ENCODE results near the gene MIOX. TPM values are rescaled to one million over a fixed set of nuclear protein-coding genes. Genes with fewer than 3 reads are reported as not detected.

Gene MIOX
- total RNA-seq, 1 experiment from 2014 or later, result 1.4 TPM

DNA sequence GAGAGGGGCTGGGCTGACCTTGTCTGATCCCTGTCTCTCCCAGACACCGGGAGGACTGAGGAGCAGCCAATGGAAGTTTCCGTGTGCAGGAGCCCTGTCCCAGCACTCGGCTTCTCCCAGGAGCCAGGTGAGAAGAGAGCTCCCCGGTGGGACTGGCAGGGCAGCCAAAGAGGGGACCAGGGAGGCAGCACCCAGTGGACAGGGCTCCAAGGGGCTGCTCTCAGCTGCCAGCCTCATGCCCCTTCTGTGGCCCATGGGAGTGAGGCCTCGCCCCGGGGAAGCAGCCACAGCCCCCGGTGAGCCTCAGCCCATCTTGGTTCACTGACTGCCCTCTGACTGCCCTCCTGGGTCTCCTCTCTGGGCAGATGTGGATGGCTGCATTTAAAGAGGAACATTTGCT is 31.9 kb downstream of the MIOX start:
- Mint-ChIP-seq H3K9me3 (no peaks in the 10 kb centered on the region), H3K36me3 (ENCODE audit: insufficient read depth in 1 of 3, low read depth in 3 of 3) (peaks cover 7 to 65% (median 45%) of the 10 kb centered on the region in 3 experiments), H3K27ac (no peak overlapping the region), H3K4me1 (no peaks in the 10 kb centered on the region), H3K4me3 (no peak overlapping the region), H3K27me3 (ENCODE audit: low read depth) (no peaks in the 10 kb centered on the region)
- Histone ChIP-seq H2BK15ac (ENCODE audit: low read depth, low read length) (no peak overlapping the region), H2AFZ (ENCODE audit: low read length) (no peak overlapping the region), H2BK20ac (ENCODE audit: low read depth, low read length, poor library complexity, severe bottlenecking) (no peak overlapping the region), H3K27me3 (ENCODE audit: insufficient read depth, low read length) (no peaks in the 10 kb centered on the region), H3K23me2 (ENCODE audit: insufficient read length, low read depth, low read length, poor library complexity, severe bottlenecking) (no peaks in the 10 kb centered on the region), H3K4me1 (ENCODE audit: insufficient read depth, low read length) (no peaks in the 10 kb centered on the region), H4K91ac (ENCODE audit: insufficient read length, low read depth, low read length) (no peak overlapping the region), H3K79me2 (ENCODE audit: insufficient read depth, low read length) (0 out of 2 replicates have a peak, but pooled peaks cover 2% of the 10 kb centered on the region), H2BK120ac (ENCODE audit: low read depth, low read length, poor library complexity, severe bottlenecking) (no peak overlapping the region), H3K79me1 (ENCODE audit: insufficient read depth, low read depth, low read length, poor library complexity, severe bottlenecking) (no peaks in the 10 kb centered on the region), H2AK5ac (ENCODE audit: insufficient read length, low read length) (no peak overlapping the region), H3K23ac (ENCODE audit: insufficient read length, low read depth, low read length) (no peak overlapping the region), H3K4me2 (ENCODE audit: insufficient read depth, insufficient read length, low read length) (no peak overlapping the region), H3K9ac (ENCODE audit: extremely low read depth, insufficient read length, low read length) (no peak overlapping the region), H3K4ac (ENCODE audit: low read depth, low read length) (no peak overlapping the region), H2BK12ac (ENCODE audit: insufficient read length, low read depth, low read length) (no peak overlapping the region), H3K14ac (ENCODE audit: insufficient read depth, low read length) (no peak overlapping the region), H3K56ac (ENCODE audit: insufficient read length, low read depth, low read length) (no peak overlapping the region), H4K20me1 (ENCODE audit: control insufficient read depth, insufficient read depth, insufficient read length) (peaks cover 3% of the 10 kb centered on the region), H4K5ac (ENCODE audit: insufficient read length, low read depth, low read length) (no peak overlapping the region), H3K27ac (ENCODE audit: insufficient read length, low read depth, low read length) (no peak overlapping the region), H3T11ph (ENCODE audit: low read length) (no peak overlapping the region), H3K9me3 (ENCODE audit: control insufficient read depth, low read depth, low read length) (no peaks in the 10 kb centered on the region), H2BK5ac (ENCODE audit: insufficient read length, low read length) (no peak overlapping the region), H4K8ac (replicated peaks; ENCODE audit: insufficient read length, low read depth, low read length) (no peak overlapping the region), H3K18ac (ENCODE audit: insufficient read length, low read depth, low read length) (no peak overlapping the region)
- DNase-seq, result no peak
- no CpG with 5 or more reads among the region's 7 CpGs for WGBS (ENCODE audit: extremely low coverage, insufficient read length, low lambda C conversion rate)
- TF ChIP-seq, protein P1, sequence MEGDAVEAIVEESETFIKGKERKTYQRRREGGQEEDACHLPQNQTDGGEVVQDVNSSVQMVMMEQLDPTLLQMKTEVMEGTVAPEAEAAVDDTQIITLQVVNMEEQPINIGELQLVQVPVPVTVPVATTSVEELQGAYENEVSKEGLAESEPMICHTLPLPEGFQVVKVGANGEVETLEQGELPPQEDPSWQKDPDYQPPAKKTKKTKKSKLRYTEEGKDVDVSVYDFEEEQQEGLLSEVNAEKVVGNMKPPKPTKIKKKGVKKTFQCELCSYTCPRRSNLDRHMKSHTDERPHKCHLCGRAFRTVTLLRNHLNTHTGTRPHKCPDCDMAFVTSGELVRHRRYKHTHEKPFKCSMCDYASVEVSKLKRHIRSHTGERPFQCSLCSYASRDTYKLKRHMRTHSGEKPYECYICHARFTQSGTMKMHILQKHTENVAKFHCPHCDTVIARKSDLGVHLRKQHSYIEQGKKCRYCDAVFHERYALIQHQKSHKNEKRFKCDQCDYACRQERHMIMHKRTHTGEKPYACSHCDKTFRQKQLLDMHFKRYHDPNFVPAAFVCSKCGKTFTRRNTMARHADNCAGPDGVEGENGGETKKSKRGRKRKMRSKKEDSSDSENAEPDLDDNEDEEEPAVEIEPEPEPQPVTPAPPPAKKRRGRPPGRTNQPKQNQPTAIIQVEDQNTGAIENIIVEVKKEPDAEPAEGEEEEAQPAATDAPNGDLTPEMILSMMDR (conservative IDR thresholded peaks at IDR 0.05), result no peak

Data from H9 (cell line).